Measurements from ENCODE around the gene SRRM5.
"Not testable (repeated sequence)": the region's sequence is repeated elsewhere in the genome, so short reads cannot be mapped to it uniquely, and the experiment has no call there.

Gene SRRM5

DNA sequence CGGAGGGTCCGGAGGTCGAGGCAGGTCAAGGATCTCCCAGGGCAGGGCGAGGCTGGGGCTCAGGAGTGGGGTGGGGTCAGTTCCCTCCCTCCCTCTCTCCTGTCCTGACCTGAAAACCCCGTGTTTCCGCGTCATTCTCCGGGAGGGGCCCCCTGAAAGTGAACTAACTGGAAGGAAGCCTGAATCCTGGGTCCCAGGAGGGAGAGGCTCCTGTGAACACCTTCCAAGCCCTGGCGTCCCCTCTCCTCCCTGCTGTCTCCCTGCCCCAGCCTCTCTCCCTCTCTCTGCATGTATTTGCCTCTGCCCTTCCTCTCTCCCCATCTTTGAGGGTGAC is 28.5 kb downstream of the SRRM5 start:
- no peak for DNase-seq

- no peak for DNase-seq
Observed at GRCh38 chr19:43641333-43641732, 29.4 kb downstream of the SRRM5 start.

- DNase-seq = no peak
Observed at GRCh38 chr19:43642531-43642930, 30.6 kb downstream of the SRRM5 start.

DNA sequence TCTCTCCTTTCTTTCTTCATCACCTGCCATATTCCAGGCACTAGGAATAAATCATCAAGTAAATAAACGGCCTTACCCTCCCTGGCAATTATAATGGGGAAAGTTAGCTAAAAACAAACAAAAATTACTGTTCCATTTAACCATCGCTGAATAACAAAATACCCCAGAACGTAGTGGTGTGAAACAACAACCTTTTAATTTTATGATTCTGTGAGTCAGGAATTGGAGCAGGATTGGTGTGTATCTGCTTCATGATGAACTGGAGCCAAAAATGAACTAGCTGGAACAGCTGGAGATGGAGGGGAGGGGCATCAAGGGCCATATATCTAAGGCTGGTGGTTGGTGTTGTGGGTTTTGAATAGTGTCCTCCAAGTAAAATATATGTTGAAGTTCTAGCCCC is 31.4 kb downstream of the SRRM5 start:
- no peak for DNase-seq

GRCh38 chr19:43644181-43644580 is 32.3 kb downstream of the SRRM5 start:
- DNase-seq = no peak

DNA sequence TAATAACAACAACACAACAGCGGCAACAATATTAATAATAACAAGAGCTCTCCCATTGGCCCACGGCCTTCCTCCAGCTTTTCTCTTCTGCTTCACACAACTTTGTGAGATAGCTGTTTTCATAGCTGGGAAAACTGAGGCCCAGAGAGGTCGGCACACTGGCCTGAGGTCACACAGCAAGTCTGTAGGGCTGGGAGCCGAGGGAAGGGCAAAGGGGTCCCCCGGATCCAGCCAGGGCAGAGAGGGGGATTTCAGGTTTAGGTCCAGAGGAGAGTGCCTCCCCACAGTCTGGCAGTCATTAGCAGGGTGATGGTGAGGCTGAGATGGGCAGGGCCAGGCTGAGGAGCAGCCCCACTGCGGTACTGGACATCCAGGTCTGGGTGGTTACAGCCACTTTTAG is 36.7 kb downstream of the SRRM5 start:
- no peak for DNase-seq

GRCh38 chr19:43649514-43649913 is 37.6 kb downstream of the SRRM5 start:
- DNase-seq = no peak

GRCh38 chr19:43650276-43650675 is 38.4 kb downstream of the SRRM5 start:
- not testable (repeated sequence) for DNase-seq

DNA sequence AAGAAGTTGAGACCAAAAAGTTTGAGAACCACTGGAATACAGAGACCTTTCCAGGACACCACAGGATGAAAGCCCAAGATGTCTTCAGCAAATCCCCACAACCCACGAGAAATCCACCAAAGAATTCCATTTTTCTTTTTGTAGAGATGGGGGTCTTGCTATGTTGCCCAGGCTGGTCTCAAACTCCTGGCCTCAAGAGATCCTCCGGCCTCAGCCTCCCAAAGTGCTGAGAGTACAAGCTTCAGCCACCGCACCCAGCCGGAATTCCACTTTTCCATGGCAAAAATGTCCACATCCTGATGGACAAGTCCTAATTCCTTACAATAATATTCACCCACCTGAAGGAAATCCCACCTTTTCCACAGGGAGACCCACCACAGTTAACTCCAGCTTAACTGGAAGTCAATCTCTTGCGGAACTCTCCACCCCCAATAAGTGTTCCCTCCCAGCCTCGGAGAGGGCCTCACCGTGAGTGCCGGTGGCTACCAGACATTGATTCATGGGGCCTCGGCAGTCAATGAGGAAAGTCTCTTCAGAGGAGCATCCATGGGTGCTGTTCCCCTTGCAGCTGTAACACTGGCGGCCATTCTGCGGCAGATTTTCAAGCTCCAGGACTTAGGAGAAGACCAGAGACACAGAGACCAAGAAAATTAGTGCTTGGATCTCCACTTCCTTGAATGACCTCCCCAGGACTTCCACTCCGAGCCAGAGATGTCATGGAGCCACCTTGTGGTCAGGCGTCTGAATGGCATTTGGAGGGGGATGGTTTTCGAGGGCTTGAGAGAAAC is 40.1 kb downstream of the SRRM5 start:
- peak; percentile 67 for DNase-seq

GRCh38 chr19:43652546-43652874 is 40.6 kb downstream of the SRRM5 start:
- DNase-seq = no peak

GRCh38 chr19:43656436-43656835 is 44.5 kb downstream of the SRRM5 start:
- DNase-seq = no peak

- DNase-seq = no peak
Observed at GRCh38 chr19:43658001-43658400, 46.1 kb downstream of the SRRM5 start.

DNA sequence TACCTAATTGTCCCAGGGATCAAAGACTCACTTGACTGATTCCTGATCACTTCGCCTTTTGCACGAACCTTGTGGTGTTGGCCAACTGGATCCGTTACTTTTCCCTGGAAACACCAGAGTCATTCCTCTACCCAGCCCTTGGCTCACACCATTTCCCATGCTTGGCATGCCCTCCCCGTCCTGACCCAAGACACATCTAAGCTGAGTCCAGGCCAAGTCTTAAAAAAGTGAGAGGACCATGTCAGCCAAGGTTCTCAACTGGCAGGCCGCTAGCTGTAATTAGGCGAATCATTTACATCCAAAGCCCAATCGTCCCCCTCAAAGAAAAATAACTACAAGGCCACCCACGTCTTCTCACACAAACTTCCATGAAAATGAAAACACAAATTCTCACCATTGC is 46.6 kb downstream of the SRRM5 start:
- no peak for DNase-seq

DNA sequence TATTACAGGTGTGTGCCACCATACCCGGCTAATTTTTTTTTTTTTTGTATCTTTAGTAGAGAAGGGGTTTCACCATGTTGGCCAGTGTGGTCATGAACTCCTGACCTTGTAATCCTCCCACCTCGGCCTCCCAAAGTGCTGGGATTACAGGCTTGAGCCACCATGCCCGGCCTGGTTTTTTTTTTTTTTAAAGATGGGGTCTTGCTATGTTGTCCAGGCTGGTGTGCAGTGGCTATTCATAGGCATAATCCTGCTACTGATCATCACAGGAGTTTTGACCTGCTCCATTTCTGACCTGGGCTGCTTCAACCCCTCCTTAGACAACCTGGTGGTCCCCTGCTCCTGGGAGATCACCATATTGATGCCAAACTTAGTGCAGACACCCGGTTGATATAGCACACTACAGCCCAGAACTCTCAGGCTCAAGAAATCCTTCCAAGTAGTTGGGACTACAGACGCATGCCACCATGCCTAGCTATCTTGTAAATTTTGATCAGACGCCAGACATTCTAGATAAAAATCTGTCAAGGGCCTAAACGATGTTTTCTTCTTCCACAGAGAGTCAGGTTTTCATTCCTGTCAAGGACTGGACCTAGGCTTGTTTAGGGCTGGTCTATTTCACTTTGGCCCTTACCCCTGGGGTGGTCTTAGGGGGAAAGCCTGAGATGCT is 48.5 kb downstream of the SRRM5 start:
- DNase-seq = no peak

DNA sequence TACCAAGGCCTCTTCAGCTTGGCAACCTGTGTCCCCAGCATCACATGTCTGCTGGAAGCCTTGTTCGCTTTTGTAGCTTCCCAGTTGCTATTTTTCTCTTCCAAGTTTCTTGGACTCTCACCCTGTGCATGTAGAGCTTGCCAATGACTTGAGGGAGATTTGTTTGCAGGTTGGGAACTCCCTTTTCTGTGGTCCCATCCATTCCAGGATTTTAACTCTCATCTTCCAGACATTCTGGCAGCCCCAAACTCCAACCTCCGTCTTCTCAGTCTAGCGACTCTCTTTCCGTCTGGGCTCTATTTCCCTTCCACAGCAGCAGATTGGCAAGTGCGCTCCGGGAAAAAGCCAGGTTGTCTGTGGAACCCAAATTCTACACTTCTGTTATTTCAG is 49.1 kb downstream of the SRRM5 start:
- no peak for DNase-seq

GRCh38 chr19:43662487-43662886 is 50.6 kb downstream of the SRRM5 start:
- DNase-seq = peak; percentile 34

- no peak for DNase-seq
Observed at GRCh38 chr19:43664018-43664417, 52.1 kb downstream of the SRRM5 start.

Data from EL (cell line).